G401.6 (cell line): Measurements from ENCODE around the gene CLCF1.
"Not testable (repeated sequence)": the region's sequence is repeated elsewhere in the genome, so short reads cannot be mapped to it uniquely, and the experiment has no call there.

ENCODE experiments used
- FAIRE-seq: peaks from 2 replicates; lab custom pipeline; 2012; peaks lifted over from hg19 to GRCh38; lab: Jason Lieb, UNC

Gene CLCF1

GRCh38 chr11:67322049-67322448 is 51.3 kb downstream of the CLCF1 start:
- no peak for FAIRE-seq

GRCh38 chr11:67321313-67321871 is 52.0 kb downstream of the CLCF1 start:
- FAIRE-seq = no peak

GRCh38 chr11:67320691-67321090 is 52.7 kb downstream of the CLCF1 start:
- FAIRE-seq = no peak

GRCh38 chr11:67320011-67320410 is 53.4 kb downstream of the CLCF1 start:
- no peak for FAIRE-seq

- FAIRE-seq = not testable (repeated sequence)
Measured at GRCh38 chr11:67318876-67319275, 54.5 kb downstream of the CLCF1 start.

DNA sequence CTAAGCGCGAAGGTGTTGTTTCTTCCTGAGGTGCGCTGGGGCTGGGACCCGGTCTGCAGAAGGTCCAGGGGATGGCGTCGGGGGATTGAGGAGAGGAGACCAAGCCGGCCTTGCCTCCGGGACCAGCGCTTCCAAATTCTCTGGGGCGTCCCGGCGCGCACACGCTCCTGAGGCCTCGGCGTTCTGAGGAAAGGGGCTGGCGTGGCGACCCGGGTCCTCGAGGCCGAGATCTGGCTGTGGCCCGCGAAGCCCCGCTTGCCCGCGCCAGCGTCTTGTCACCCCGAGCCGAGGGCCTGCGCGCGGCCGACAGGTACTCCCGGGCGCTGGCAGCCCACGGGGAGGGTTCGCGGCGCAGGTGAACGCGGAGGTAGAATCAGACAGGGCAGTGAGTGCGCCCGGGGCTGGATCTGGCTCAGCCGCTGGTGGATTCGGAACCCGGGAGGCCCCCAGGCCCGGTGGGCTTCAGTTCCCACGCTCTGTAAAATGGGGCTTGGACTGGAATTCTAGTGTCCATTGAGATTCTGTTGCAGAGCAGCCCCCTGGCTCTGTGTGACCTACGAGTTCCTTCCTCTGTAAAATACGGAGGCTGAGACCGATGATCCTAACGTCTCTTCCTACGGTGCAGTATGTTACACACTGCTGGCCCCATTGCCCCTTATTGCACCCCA is 55.4 kb downstream of the CLCF1 start:
- no peak for FAIRE-seq

DNA sequence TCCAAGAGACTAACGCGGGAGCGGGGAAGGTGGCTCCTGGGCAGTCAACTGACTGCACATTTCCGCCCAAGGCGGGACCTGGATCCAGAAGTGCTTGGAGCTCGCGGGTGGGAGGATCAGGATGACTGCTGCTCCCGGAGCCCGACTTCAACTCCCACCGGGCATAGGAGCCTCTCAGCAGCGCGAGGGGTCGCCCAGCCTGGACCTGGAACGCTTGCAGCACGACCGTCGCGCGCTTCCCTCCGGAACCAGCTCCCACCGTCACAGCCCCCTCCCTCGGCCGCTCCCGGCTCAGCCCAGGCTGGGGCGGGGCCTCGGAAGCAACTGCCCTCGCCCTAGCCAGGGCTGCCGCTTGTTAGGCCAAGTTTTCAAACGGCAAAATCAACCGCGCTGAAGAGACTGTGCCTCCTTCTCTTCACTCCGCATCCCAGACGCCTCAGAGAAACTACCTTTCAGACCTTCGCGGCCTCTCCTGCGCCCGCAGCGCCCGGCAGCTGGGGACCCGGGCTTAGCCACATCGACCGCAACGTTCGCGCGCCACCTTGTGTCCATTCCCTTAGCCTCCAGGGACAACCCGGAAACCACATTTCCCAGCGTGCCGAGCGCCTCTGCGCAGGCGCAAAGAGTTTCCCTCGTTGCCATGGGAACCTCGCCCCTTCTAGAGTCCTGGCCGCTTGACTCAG is 56.1 kb downstream of the CLCF1 start:
- peak; percentile 76 for FAIRE-seq

- FAIRE-seq = no peak
Measured at GRCh38 chr11:67316882-67317204, 56.6 kb downstream of the CLCF1 start.

DNA sequence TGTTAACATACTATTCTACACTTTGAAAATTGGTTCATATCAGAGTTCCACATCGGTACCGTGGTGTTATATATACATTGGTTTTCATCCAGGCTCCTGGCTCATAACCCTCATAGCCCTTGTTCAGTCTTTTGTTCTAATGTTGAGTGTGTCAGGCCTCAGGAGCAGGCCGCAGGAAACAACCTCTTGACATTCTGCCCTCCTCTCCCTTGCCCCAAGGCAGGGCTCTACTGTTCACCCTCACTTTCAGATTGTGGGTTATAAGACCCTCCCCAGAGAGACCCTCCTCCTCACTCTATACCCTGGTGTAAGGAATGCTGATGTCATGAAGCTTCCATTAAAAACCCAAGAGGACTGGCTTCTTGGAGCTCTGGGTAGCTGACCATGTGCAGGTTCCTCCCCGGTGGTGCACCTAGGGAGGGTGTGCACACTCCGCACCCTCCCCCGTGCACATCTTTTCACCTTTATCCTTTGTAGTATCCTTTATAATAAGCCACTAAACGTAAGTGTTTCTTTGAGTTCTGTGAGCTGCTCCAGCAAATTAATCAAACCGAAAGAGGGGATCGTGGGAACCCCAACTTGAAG is 58.0 kb downstream of the CLCF1 start:
- FAIRE-seq = no peak

DNA sequence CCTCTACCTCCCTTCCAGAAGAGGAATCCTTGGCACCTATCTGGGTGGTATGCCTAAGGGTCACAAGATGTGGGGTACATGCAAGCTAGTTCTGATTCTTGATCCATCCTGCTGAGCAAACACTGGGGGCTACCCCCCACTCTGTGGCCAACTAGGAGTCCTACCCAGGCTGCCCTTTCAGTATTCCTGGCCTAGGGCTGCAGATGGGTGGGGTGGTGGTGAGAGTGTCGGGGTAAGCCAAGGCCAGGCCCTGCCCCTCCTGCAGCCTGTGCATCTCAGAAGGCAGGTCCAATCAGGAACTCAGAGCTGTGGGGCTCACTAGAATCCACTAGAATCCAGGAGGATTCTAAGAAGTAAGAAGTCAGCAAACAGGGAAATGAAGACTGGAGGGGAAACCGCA is 59.2 kb downstream of the CLCF1 start:
- no peak for FAIRE-seq
